ENCODE data around the gene DNAJC13.

Gene DNAJC13

DNA sequence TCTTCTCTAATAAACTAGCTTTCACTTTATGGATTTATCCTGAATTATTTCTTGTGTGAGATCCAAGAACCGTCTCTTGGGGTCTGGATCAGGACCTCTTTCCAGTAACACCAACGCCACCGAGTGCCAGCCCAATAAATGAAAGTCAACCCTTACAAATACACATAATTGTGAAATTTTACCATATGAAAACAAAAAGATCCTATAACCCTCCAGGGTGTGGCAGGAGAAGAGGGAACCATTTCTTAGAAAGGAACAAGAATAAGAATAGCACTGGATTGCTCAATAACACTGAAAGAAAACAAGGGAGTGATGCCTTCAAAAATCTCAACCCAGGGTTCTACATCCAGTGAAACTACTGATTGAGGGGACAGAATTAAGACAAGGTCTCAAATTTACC is 128.2 kb downstream of the DNAJC13 start:
- DNase-seq, result no peak

GRCh38 chr3:132549169-132549568 is 131.9 kb downstream of the DNAJC13 start:
- no peak for DNase-seq

DNA sequence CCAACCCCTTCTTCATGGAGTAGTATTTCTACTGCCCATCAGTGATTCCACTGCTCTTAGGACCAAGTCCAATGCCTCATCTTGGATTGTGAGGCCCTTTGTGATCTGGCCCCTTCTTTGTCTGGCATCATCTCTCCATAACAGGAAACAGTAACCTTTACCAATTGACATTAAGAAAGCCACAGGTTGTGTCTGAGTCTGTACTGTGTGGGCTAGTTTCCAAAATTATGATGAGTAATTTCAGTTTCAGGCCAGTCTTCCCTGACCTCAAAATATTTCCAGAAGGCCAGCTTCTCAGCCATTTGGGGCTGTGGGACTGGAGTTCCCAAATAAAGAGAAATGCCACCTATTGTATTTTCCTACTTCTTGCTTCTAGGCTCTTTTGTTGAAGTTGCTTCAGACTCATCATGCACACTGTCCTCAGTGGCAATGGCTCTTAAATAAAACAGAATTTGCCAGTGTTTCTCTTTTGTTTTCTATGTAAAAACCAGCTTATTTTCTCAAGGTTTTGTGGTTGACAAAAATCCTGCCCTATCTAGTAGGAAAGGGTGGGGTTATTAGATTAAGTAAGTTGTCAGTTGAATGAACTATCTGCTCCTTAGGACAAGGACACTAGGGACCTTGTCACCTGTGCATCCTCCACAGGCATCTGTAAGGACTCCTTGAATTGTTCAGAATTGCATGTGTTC is 132.7 kb downstream of the DNAJC13 start:
- no peak for DNase-seq

- DNase-seq, result no peak
These were observed 133.4 kb downstream of the DNAJC13 start for GRCh38 chr3:132550579-132551305.

DNA sequence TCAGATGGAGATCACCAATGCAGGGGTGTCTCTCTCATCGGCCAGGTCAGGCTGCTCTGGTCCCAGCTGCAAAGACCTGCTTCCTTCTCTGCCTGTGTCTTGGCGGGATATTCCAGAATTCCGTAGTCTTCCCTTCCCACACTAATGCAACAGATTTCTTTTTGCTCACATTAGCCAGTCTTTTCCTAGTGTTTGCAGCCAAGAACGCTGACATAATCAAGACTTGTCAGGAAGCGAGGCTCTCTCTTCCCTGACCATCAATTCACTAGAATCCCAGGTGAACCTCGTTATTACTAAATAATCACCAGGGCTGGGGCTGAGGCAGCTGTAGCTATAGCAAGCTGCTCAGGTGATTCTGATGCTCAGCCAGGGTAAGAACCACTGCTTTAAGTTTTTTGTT is 136.5 kb downstream of the DNAJC13 start:
- no peak for DNase-seq

DNA sequence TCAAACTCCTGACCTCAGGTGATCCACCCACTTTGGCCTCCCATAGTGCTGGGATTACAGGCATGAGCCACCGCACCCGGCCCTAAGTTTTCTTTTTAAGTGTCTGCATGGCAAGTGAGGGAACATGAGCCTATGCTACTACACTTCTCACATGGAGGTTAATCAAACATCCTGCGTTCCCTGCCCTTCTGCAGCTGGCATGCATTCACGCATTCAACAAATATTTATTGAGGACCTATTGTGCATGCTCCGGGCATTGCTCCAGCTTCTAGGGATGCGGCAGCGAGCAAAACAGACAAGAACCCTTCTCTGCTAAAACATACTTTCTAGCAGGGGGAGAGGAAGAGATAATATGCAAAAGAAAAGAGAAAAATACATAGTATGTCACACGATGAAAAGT is 137.1 kb downstream of the DNAJC13 start:
- peak; percentile 91 for DNase-seq

DNA sequence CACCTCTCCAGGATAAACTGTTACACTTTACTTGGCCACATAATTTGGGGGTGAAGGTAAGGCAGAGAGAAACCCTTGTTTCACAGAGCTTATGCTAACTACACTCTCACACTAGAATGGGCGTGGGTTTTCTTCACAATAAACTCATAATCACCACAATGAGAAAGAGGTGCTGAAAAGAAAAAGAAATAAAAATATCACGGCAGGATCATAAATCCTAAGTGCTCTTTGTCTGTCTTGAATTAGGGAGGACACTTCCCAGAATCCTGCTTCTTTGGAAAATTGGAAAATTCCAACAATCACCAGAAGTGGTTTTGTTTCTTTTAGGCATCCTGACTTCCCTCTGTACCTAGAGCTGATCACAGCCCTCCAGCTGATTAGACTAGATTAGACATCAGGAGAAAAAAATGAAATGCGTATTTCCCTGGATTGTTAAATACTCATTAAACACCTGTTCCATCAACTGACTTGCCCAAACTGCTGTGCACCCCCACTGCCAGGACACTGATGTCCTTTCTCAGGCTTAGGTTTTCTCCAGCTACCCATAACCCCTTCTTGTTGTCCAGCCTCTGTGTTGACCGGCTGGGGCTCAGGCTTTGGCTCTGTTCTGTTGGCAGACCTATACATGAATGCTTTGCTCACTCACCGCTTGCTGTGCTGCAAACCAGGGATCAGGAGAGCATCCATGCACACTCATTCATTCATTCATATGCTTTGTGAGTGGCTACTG is 138.2 kb downstream of the DNAJC13 start:
- DNase-seq, result no peak

DNA sequence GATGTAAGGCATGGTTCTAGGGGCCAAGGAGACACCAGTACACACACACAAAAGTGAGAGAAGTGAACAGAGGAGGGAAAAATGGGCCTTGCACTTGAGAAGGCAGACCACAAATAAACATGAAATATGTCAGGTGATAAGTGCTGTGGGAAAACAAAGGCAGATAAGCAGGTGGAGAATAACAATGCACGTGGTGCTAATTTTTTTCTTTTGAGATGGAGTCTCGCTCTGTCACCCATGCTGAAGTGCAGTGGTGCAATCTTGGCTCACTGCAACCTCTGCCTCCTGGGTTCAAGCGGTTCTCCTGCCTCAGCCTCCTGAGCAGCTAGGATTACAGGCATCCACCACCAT is 138.7 kb downstream of the DNAJC13 start:
- DNase-seq, result peak; percentile 37

GRCh38 chr3:132556508-132557159 is 139.3 kb downstream of the DNAJC13 start:
- no peak for DNase-seq

GRCh38 chr3:132561003-132561402 is 143.7 kb downstream of the DNAJC13 start:
- no peak for DNase-seq

GRCh38 chr3:132563420-132564069 is 146.2 kb downstream of the DNAJC13 start:
- no peak for DNase-seq

DNA sequence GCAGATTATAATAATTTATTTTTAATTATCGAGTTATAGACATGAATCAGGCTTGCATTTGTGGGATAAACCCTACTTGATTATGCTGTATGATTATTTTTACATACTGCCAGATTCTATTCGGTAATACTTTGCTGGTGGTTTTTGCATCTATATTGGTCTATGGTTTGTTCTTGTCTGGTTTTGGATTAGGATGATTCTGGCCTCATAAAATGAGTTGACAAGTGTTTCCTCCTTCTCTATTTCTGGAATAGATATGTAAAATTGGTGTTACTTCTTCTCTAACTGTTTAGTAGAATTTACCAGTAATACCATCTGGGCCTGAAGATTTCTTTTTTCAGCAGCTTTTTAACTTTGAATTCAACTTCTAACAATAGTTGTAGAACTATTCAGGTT is 146.8 kb downstream of the DNAJC13 start:
- DNase-seq, result no peak

DNA sequence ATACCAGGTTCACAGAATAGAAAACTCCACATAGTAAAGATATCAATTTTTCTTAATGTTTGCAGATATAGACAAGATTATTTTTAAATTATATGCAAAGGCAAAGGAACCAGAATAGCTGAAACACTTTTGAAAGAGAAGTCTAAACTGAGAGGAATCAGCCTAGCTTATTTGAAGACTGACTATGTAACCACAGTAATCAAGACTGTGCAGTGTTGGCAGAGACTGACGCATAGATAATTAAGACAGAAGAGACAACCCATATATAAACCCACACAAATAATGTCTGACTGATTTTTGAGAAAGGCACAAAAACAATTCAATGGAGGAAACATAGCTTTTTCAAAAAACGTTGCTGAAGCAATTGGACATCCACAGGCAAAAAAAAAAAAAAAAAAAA is 151.1 kb downstream of the DNAJC13 start:
- no peak for DNase-seq

DNA sequence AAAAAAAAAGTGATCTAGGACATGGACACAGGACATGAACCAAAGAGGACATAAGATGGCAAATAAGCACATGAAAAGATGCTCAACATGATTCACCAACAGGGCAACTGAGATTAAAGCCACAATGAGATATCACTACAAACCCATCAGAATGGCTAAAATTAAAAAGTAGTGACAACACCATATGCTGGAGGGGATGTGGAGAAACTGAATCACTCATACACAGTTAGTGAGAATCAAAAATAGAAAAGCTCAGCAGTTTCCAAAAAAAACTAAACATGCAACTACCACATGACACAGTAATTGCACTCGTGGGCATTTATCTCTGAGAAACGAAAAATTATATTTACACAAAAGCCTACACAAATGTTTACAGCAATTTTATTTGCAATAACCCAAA is 151.9 kb downstream of the DNAJC13 start:
- DNase-seq, result no peak

- no peak for DNase-seq
These were observed 152.3 kb downstream of the DNAJC13 start for GRCh38 chr3:132569580-132569979.

DNA sequence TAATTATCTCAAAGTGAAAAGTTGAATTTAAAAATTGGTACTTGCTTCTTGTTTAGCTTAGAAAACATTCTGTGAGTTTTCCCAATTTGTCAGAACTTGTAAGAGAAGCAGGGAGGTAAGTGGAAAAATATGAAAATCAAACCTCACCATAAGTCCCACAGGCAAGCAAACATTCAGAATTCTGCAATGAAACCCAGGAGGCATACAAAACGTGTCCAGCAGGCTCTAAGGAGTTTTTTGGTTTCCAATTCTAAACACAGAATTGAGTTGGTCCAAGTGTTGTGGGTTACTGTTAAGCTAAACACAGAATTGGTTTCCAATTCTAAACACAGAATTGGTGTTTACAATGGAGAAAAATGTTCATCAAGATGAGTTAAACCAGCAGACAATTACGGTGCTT is 152.7 kb downstream of the DNAJC13 start:
- DNase-seq, result no peak

GRCh38 chr3:132573797-132574211 is 156.5 kb downstream of the DNAJC13 start:
- no peak for DNase-seq

GRCh38 chr3:132587401-132587800 is 170.1 kb downstream of the DNAJC13 start:
- DNase-seq, result no peak

Measured in NCI-H2029 (cell line).